Measurements from ENCODE around the gene CD47. TPM values are rescaled to one million over a fixed set of nuclear protein-coding genes. Genes with fewer than 3 reads are reported as not detected.

CD47 gene
- total and polyA plus RNA-seq, 2 of the 4 experiments (the other 2 are of a cell fraction), result 45.9 to 52.0 TPM

DNA sequence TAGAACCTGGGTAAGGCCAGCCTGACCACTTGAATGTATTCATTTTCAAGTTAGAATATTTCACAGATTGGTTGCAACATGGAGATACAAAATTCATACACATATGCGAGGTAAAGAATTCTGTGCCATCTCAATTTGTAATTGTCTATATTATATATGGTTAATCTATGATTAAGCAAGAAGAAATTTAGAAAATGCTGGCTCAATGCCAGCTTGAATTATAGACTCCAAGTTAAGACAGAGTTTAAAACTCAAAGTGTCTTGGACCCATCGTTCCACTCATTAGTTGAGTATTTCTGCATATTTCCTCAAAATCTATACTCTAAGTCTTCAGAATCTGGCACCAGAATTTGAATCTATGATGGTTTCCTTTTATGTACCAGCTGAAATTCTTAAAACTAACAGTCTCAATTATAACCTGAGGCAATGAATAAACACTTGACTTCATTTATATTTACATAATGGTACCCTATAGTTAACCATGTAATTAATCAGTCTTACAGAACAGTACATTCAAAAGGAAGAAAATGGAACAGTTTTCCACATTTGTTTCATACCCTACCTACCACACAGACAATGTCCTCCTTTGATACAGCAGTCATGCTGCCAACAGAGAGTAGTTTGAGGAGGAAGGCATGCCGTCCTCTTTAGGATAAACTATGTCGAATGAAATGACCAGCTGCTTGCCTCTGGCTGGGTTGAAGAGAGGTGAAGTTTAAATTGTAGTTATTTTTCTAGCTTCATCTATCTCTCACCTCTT lies 95.7 kb downstream of the CD47 start:
- no peaks in the 10 kb centered on the region for H3K79me1 ChIP-seq (ENCODE audit: low read depth in 1 of 2, low read length in 2 of 2)
- no peak overlapping the region for H2AK5ac ChIP-seq (ENCODE audit: low read depth, low read length)
- H3K4me1 ChIP-seq (ENCODE audit: control insufficient read depth, insufficient read depth, low read length), result 0 out of 2 replicates have a peak, but pooled peaks cover 2% of the 10 kb centered on the region
- no peak overlapping the region for H2BK15ac ChIP-seq (ENCODE audit: low read depth, low read length)
- no peak overlapping the region for H4K5ac ChIP-seq (ENCODE audit: low read depth, low read length)
- no CpG with 5 or more reads among the region's 4 CpGs for WGBS, 2 experiments (ENCODE audit: extremely low coverage in 2 of 2, insufficient read length in 1 of 2)
- no peaks in the 10 kb centered on the region for H3K9me3 ChIP-seq (ENCODE audit: control insufficient read depth, insufficient read depth, low read length)
- POLR2A ChIA-PET (ENCODE audit: unreplicated experiment), result no interaction called here
- in situ Hi-C loops (cut with MboI; ENCODE audit: low sequenced_read_pairs) (no loop called here), dilution Hi-C loops (cut with HindIII; ENCODE audit: low sequenced_read_pairs, unreplicated experiment) (no loop called here), intact Hi-C loops (cut with micrococcal nuclease) (no loop called here)
- H3K23ac ChIP-seq (ENCODE audit: low read depth, low read length), result no peak overlapping the region
- H3K9ac ChIP-seq (ENCODE audit: low read depth, low read length), result no peak overlapping the region
- no peak overlapping the region for H3K27ac ChIP-seq (ENCODE audit: insufficient read depth, low read length)
- no peak overlapping the region for H3K14ac ChIP-seq (replicated peaks; ENCODE audit: low read depth, low read length)
- CTCF ChIA-PET, result no interaction called here
- no peak overlapping the region for H3K18ac ChIP-seq (ENCODE audit: low read depth, low read length)
- no peak overlapping the region for H4K8ac ChIP-seq (ENCODE audit: low read depth in 2 of 2, low read length in 2 of 2)
- H3K36me3 ChIP-seq (ENCODE audit: control insufficient read depth, insufficient read depth, low read length), result no peaks in the 10 kb centered on the region
- no peak for TF ChIP-seq RCOR1 (IDR thresholded peaks at IDR 0.05; ENCODE audit: insufficient replicate concordance, low read length)
- TF ChIP-seq RAD21 (IDR thresholded peaks at IDR 0.05; ENCODE audit: low read length), result no peak
- TF ChIP-seq MAZ (IDR thresholded peaks at IDR 0.05; ENCODE audit: borderline replicate concordance, low read depth, low read length), result no peak
- TF ChIP-seq CEBPB (IDR thresholded peaks at IDR 0.05; ENCODE audit: low read depth, low read length), result no peak
- H2AFZ ChIP-seq (replicated peaks; ENCODE audit: low read length, poor library complexity), result no peak overlapping the region
- H3K9me1 ChIP-seq (ENCODE audit: insufficient read depth, low read length), result no peaks in the 10 kb centered on the region
- no peak overlapping the region for H3K4ac ChIP-seq (ENCODE audit: low read depth, low read length)
- no peak for DNase-seq
- H3K4me2 ChIP-seq (ENCODE audit: low read depth, low read length), result no peak overlapping the region
- no peak overlapping the region for H3K4me3 ChIP-seq (ENCODE audit: insufficient read depth, low read depth, low read length)
- no peak for ATAC-seq (ENCODE audit: low read depth)
- no peak overlapping the region for H2BK120ac ChIP-seq (ENCODE audit: low read depth, low read length)
- H2BK5ac ChIP-seq (ENCODE audit: low read depth, low read length, poor library complexity, severe bottlenecking), result no peak overlapping the region
- BruUV-seq (replicated peaks), result no TSS peak
- no peaks in the 10 kb centered on the region for H4K20me1 ChIP-seq (ENCODE audit: insufficient read depth, low read length)
- no peak overlapping the region for H2BK20ac ChIP-seq (ENCODE audit: low read depth, low read length)
- peaks cover 2% of the 10 kb centered on the region; the same call in 1 of the 2 replicates for H3K27me3 ChIP-seq (ENCODE audit: control insufficient read depth, insufficient read depth, low read length)
- no peak overlapping the region for H3K56ac ChIP-seq (ENCODE audit: extremely low read depth, insufficient read depth, low read length)
- no peak overlapping the region for H4K91ac ChIP-seq (ENCODE audit: insufficient read depth, low read depth, low read length)
- no peak overlapping the region for H2AK9ac ChIP-seq (replicated peaks; ENCODE audit: low read depth, low read length, poor library complexity)

Measured in IMR-90 (cell line).